ENCODE measurements around the gene THADA.

Gene THADA

DNA sequence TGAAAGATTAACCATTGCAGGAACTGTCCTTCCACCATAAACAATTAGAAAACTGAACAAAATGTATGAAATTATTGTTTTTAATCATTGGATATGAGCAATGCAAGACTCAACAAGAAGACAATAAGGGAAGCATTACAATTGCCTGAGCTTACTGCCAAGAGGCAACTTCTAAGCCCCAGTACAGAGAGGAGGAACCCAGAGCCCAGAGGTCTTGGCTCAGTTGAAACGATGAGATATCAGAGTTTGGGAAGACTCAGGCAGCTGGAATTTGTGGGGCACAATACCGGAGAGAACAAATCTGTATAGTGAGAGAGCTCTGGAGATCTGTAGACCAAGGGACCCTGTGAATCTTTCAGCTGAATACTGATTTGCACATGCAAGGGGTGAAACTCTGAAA, 288.8 kb downstream of the THADA start:
- no peak for TF ChIP-seq TAF1 (IDR thresholded peaks at IDR 0.05; ENCODE audit: borderline replicate concordance, insufficient read depth, low read length)
- TF ChIP-seq POLR2AphosphoS5 (IDR thresholded peaks at IDR 0.05; ENCODE audit: low read depth, low read length), result no peak
- no peak for TF ChIP-seq FOXP2 (optimal IDR thresholded peaks at IDR 0.05; ENCODE audit: borderline replicate concordance, extremely low read depth, extremely low read length, insufficient read depth)
- TF ChIP-seq, protein P1, sequence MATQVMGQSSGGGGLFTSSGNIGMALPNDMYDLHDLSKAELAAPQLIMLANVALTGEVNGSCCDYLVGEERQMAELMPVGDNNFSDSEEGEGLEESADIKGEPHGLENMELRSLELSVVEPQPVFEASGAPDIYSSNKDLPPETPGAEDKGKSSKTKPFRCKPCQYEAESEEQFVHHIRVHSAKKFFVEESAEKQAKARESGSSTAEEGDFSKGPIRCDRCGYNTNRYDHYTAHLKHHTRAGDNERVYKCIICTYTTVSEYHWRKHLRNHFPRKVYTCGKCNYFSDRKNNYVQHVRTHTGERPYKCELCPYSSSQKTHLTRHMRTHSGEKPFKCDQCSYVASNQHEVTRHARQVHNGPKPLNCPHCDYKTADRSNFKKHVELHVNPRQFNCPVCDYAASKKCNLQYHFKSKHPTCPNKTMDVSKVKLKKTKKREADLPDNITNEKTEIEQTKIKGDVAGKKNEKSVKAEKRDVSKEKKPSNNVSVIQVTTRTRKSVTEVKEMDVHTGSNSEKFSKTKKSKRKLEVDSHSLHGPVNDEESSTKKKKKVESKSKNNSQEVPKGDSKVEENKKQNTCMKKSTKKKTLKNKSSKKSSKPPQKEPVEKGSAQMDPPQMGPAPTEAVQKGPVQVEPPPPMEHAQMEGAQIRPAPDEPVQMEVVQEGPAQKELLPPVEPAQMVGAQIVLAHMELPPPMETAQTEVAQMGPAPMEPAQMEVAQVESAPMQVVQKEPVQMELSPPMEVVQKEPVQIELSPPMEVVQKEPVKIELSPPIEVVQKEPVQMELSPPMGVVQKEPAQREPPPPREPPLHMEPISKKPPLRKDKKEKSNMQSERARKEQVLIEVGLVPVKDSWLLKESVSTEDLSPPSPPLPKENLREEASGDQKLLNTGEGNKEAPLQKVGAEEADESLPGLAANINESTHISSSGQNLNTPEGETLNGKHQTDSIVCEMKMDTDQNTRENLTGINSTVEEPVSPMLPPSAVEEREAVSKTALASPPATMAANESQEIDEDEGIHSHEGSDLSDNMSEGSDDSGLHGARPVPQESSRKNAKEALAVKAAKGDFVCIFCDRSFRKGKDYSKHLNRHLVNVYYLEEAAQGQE (IDR thresholded peaks at IDR 0.05; ENCODE audit: insufficient read depth in 1 of 2, low read depth in 2 of 2, low read length in 2 of 2), result no peak
- TF ChIP-seq SIN3A (IDR thresholded peaks at IDR 0.05; ENCODE audit: borderline replicate concordance, insufficient read depth, low read length), result no peak

GRCh38 chr2:43306197-43306596, 289.6 kb downstream of the THADA start:
- TF ChIP-seq POLR2AphosphoS5 (IDR thresholded peaks at IDR 0.05; ENCODE audit: low read depth, low read length) (no peak), SIN3A (IDR thresholded peaks at IDR 0.05; ENCODE audit: borderline replicate concordance, insufficient read depth, low read length) (no peak), TAF1 (IDR thresholded peaks at IDR 0.05; ENCODE audit: borderline replicate concordance, insufficient read depth, low read length) (no peak), FOXP2 (optimal IDR thresholded peaks at IDR 0.05; ENCODE audit: borderline replicate concordance, extremely low read depth, extremely low read length, insufficient read depth) (no peak)
- TF ChIP-seq, protein P1 (IDR thresholded peaks at IDR 0.05; ENCODE audit: insufficient read depth in 1 of 2, low read depth in 2 of 2, low read length in 2 of 2), result no peak

DNA sequence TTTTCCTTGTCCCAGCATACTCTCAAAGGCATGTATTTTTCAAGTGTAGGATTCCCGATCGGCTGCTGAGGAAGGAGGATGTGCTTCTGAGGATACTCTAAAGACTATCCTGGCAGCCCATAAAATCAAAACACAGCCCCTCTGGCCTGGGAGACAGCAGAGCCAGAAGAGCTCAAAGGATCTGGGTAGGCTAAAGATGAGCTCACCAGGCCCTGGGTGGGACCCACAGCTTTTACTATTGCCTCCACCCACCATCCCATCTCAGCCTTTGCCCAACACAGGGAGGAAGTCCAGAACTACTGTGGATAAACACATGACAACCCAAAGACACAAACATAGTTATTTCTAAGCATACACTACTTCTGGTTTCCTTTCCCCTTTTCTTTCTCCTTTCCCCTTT, 290.3 kb downstream of the THADA start:
- no peak for TF ChIP-seq POLR2AphosphoS5 (IDR thresholded peaks at IDR 0.05; ENCODE audit: low read depth, low read length)
- TF ChIP-seq SIN3A (IDR thresholded peaks at IDR 0.05; ENCODE audit: borderline replicate concordance, insufficient read depth, low read length), result no peak
- TF ChIP-seq FOXP2 (optimal IDR thresholded peaks at IDR 0.05; ENCODE audit: borderline replicate concordance, extremely low read depth, extremely low read length, insufficient read depth), result no peak
- TF ChIP-seq, protein P1 (IDR thresholded peaks at IDR 0.05; ENCODE audit: insufficient read depth in 1 of 2, low read depth in 2 of 2, low read length in 2 of 2), result no peak
- TF ChIP-seq TAF1 (IDR thresholded peaks at IDR 0.05; ENCODE audit: borderline replicate concordance, insufficient read depth, low read length), result no peak

- TF ChIP-seq TAF1 (IDR thresholded peaks at IDR 0.05; ENCODE audit: borderline replicate concordance, insufficient read depth, low read length), result no peak
- TF ChIP-seq SIN3A (IDR thresholded peaks at IDR 0.05; ENCODE audit: borderline replicate concordance, insufficient read depth, low read length), result no peak
- TF ChIP-seq, protein P1 (IDR thresholded peaks at IDR 0.05; ENCODE audit: insufficient read depth in 1 of 2, low read depth in 2 of 2, low read length in 2 of 2), result no peak
- no peak for TF ChIP-seq FOXP2 (optimal IDR thresholded peaks at IDR 0.05; ENCODE audit: borderline replicate concordance, extremely low read depth, extremely low read length, insufficient read depth)
- TF ChIP-seq POLR2AphosphoS5 (IDR thresholded peaks at IDR 0.05; ENCODE audit: low read depth, low read length), result no peak
Observed at GRCh38 chr2:43305012-43305411, 290.8 kb downstream of the THADA start.

DNA sequence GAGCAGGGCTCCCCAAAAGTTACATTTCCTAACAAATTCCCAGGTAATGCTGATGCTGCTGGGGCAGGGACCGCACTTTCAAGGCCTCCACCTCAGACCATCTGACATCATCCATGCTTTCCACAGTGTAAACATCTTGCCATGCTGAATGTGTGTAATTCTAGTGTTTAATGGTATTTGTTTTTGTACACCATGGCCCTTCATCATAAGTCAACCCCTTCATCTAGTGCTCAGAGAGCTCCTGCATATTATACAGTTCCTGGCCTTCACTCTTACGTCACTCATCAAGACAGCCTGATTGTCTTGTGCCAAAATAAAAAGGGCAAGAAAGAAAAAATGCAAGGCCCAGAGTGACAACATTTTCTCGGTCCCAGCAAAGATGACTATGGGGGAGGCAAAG, 291.9 kb downstream of the THADA start:
- no peak for TF ChIP-seq POLR2AphosphoS5 (IDR thresholded peaks at IDR 0.05; ENCODE audit: low read depth, low read length)
- TF ChIP-seq, protein P1 (IDR thresholded peaks at IDR 0.05; ENCODE audit: insufficient read depth in 1 of 2, low read depth in 2 of 2, low read length in 2 of 2), result no peak
- TF ChIP-seq FOXP2 (optimal IDR thresholded peaks at IDR 0.05; ENCODE audit: borderline replicate concordance, extremely low read depth, extremely low read length, insufficient read depth), result no peak
- no peak for TF ChIP-seq TAF1 (IDR thresholded peaks at IDR 0.05; ENCODE audit: borderline replicate concordance, insufficient read depth, low read length)
- TF ChIP-seq SIN3A (IDR thresholded peaks at IDR 0.05; ENCODE audit: borderline replicate concordance, insufficient read depth, low read length), result no peak
